C4-2B (cell line): ENCODE results near the gene FMNL2.

Source experiments
- H3K27ac ChIP-seq: fragments of 450-650 bp; 2 replicates; pipeline ENCODE4 v1.5.1; 2017
- ZFX ChIP-seq: fragments of 450-650 bp; IDR thresholded peaks from 2 replicates; pipeline ENCODE4 v1.6.1; 2017
- TF ChIP-seq, protein P1 (sequence below): fragments of 450-650 bp; conservative IDR thresholded peaks from 2 replicates; pipeline ENCODE4 v1.5.1; 2017; ENCODE audit warnings: mild to moderate bottlenecking

Gene FMNL2

GRCh38 chr2:152594792-152595191, 259.8 kb downstream of the FMNL2 start:
- no peak for TF ChIP-seq ZFX
- TF ChIP-seq, protein P1, sequence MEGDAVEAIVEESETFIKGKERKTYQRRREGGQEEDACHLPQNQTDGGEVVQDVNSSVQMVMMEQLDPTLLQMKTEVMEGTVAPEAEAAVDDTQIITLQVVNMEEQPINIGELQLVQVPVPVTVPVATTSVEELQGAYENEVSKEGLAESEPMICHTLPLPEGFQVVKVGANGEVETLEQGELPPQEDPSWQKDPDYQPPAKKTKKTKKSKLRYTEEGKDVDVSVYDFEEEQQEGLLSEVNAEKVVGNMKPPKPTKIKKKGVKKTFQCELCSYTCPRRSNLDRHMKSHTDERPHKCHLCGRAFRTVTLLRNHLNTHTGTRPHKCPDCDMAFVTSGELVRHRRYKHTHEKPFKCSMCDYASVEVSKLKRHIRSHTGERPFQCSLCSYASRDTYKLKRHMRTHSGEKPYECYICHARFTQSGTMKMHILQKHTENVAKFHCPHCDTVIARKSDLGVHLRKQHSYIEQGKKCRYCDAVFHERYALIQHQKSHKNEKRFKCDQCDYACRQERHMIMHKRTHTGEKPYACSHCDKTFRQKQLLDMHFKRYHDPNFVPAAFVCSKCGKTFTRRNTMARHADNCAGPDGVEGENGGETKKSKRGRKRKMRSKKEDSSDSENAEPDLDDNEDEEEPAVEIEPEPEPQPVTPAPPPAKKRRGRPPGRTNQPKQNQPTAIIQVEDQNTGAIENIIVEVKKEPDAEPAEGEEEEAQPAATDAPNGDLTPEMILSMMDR, result no peak
- no peak overlapping the region for H3K27ac ChIP-seq

GRCh38 chr2:152598975-152599759, 264.2 kb downstream of the FMNL2 start:
- TF ChIP-seq, protein P1, result no peak
- no peak for TF ChIP-seq ZFX
- no peak overlapping the region for H3K27ac ChIP-seq

- no peak overlapping the region for H3K27ac ChIP-seq
- TF ChIP-seq ZFX, result no peak
- TF ChIP-seq, protein P1, result no peak
Observed at GRCh38 chr2:152600051-152600657, 265.2 kb downstream of the FMNL2 start.

GRCh38 chr2:152600697-152601096, 265.7 kb downstream of the FMNL2 start:
- no peak overlapping the region for H3K27ac ChIP-seq
- no peak for TF ChIP-seq ZFX
- TF ChIP-seq, protein P1, result no peak

- TF ChIP-seq ZFX, result no peak
- TF ChIP-seq, protein P1, result no peak
- no peak overlapping the region for H3K27ac ChIP-seq
Observed at GRCh38 chr2:152602750-152603149, 267.8 kb downstream of the FMNL2 start.

- no peak overlapping the region for H3K27ac ChIP-seq
- TF ChIP-seq ZFX, result no peak
- TF ChIP-seq, protein P1, result no peak
Observed at GRCh38 chr2:152603166-152603565, 268.2 kb downstream of the FMNL2 start.

GRCh38 chr2:152606081-152606480, 271.1 kb downstream of the FMNL2 start:
- H3K27ac ChIP-seq, result no peak overlapping the region

More at GRCh38 chr2:152606081-152606480, 271.1 kb downstream of the FMNL2 start:
- no peak for TF ChIP-seq ZFX
- TF ChIP-seq, protein P1, result no peak
